Suppressor macrophage treated with lipopolysaccharide for 4 hours (primary cell): ENCODE data around the gene GNB1L.
A peak's percentile ranks its signal among the peaks of the same experiment; 100 is the strongest.

Experiments
- DNase-seq: peaks from one replicate; pipeline ENCODE4 v3.0.0-alpha.2; 2020

The GNB1L gene

GRCh38 chr22:19859861-19860510, 5.3 kb upstream of the GNB1L start:
- DNase-seq, result no peak

- DNase-seq, result no peak
These were observed 2.7 kb upstream of the GNB1L start for GRCh38 chr22:19857382-19857781.

GRCh38 chr22:19855504-19856409, 1.1 kb upstream of the GNB1L start:
- peak; percentile 43 for DNase-seq

GRCh38 chr22:19853879-19854777, 546 bp downstream of the GNB1L start:
- DNase-seq, result no peak

- no peak for DNase-seq
These were observed 1.4 kb downstream of the GNB1L start for GRCh38 chr22:19853058-19853878.

GRCh38 chr22:19852177-19852781, 2.4 kb downstream of the GNB1L start:
- DNase-seq, result no peak

GRCh38 chr22:19851291-19852176, 3.1 kb downstream of the GNB1L start:
- DNase-seq, result no peak

GRCh38 chr22:19850763-19851109, 3.9 kb downstream of the GNB1L start:
- no peak for DNase-seq

GRCh38 chr22:19849835-19850762, 4.6 kb downstream of the GNB1L start:
- no peak for DNase-seq

GRCh38 chr22:19848298-19849224, 6.1 kb downstream of the GNB1L start:
- DNase-seq, result no peak

GRCh38 chr22:19847345-19847632, 7.4 kb downstream of the GNB1L start:
- DNase-seq, result no peak

GRCh38 chr22:19846620-19847344, 7.9 kb downstream of the GNB1L start:
- DNase-seq, result no peak

GRCh38 chr22:19845054-19845722, 9.5 kb downstream of the GNB1L start:
- no peak for DNase-seq

GRCh38 chr22:19844377-19845053, 10.2 kb downstream of the GNB1L start:
- peak; percentile 75 for DNase-seq

GRCh38 chr22:19843857-19844376, 10.8 kb downstream of the GNB1L start:
- DNase-seq, result no peak

- DNase-seq, result no peak
These were observed 11.4 kb downstream of the GNB1L start for GRCh38 chr22:19843107-19843856.
